GM18868 (cell line): ENCODE data around the gene DCUN1D4.
A peak's percentile ranks its signal among the peaks of the same experiment; 100 is the strongest.
"Not testable (repeated sequence)": the region's sequence is repeated elsewhere in the genome, so short reads cannot be mapped to it uniquely, and the experiment has no call there.

Experiments
- ATAC-seq: cut with Tn5 transposase; IDR thresholded peaks from one replicate; pipeline ENCODE4 v1.9.1; 2021; ENCODE audit warnings: mild to moderate bottlenecking, moderate library complexity; ENCODE audit not compliant: unreplicated experiment

Gene DCUN1D4

GRCh38 chr4:51893402-51893801 lies 50.4 kb downstream of the DCUN1D4 start:
- ATAC-seq = not testable (repeated sequence)

- no peak for ATAC-seq
These were observed 51.2 kb downstream of the DCUN1D4 start for GRCh38 chr4:51894059-51894645.

- ATAC-seq = peak; percentile 34
These were observed 52.2 kb downstream of the DCUN1D4 start for GRCh38 chr4:51895158-51895557.

GRCh38 chr4:51895816-51896408 lies 53.0 kb downstream of the DCUN1D4 start:
- ATAC-seq = peak; percentile 100

- no peak for ATAC-seq
These were observed 58.4 kb downstream of the DCUN1D4 start for GRCh38 chr4:51901363-51901762.

GRCh38 chr4:51906167-51906958 lies 63.4 kb downstream of the DCUN1D4 start:
- ATAC-seq = peak; percentile 100

- no peak for ATAC-seq
These were observed 64.2 kb downstream of the DCUN1D4 start for GRCh38 chr4:51907006-51907669.

GRCh38 chr4:51909236-51909703 lies 66.3 kb downstream of the DCUN1D4 start:
- ATAC-seq = no peak

- no peak for ATAC-seq
These were observed 75.3 kb downstream of the DCUN1D4 start for GRCh38 chr4:51918251-51918650.

GRCh38 chr4:51923343-51923742 lies 80.4 kb downstream of the DCUN1D4 start:
- no peak for ATAC-seq

GRCh38 chr4:51925307-51925706 lies 82.4 kb downstream of the DCUN1D4 start:
- no peak for ATAC-seq

- ATAC-seq = no peak
These were observed 87.6 kb downstream of the DCUN1D4 start for GRCh38 chr4:51930557-51930956.

- no peak for ATAC-seq
These were observed 88.5 kb downstream of the DCUN1D4 start for GRCh38 chr4:51931461-51931860.

- no peak for ATAC-seq
These were observed 89.3 kb downstream of the DCUN1D4 start for GRCh38 chr4:51932261-51932660.

GRCh38 chr4:51932684-51933083 lies 89.7 kb downstream of the DCUN1D4 start:
- ATAC-seq = no peak

GRCh38 chr4:51940460-51940859 lies 97.5 kb downstream of the DCUN1D4 start:
- not testable (repeated sequence) for ATAC-seq

- ATAC-seq = no peak
These were observed 99.3 kb downstream of the DCUN1D4 start for GRCh38 chr4:51942108-51942832.

GRCh38 chr4:51942833-51943215 lies 99.9 kb downstream of the DCUN1D4 start:
- no peak for ATAC-seq

- ATAC-seq = no peak
These were observed 100.3 kb downstream of the DCUN1D4 start for GRCh38 chr4:51943221-51943620.

- ATAC-seq = no peak
These were observed 115.4 kb downstream of the DCUN1D4 start for GRCh38 chr4:51958199-51958968.
